Right cardiac atrium (tissue), 5 donors: Measurements from ENCODE around the gene SLC37A2. TPM values are rescaled to one million over a fixed set of nuclear protein-coding genes. Genes with fewer than 3 reads are reported as not detected.

Experiments
- ATAC-seq, 2 donors: fragments of 200-7000 bp; cut with Tn5 transposase; one replicate each; pipeline versions ENCODE4 v1.8.0 to v1.9.1; 2020; ENCODE audit warnings: moderate library complexity in 2 of 2, mild to moderate bottlenecking in 1 of 2
- DNase-seq, 3 donors: peaks; one replicate each; pipeline ENCODE4 v3.0.0-alpha.2; 2020
- H3K27ac ChIP-seq: one replicate; pipeline ENCODE4 v1.5.1; 2013; ENCODE audit warnings: mild to moderate bottlenecking, low read length, control low read depth, moderate library complexity
- H3K27me3 ChIP-seq: one replicate; pipeline ENCODE4 v1.6.1; 2013; ENCODE audit not compliant: control insufficient read depth, insufficient read depth
- H3K4me1 ChIP-seq: one replicate; pipeline ENCODE4 v1.6.1; 2013; ENCODE audit warnings: low read length; ENCODE audit not compliant: control insufficient read depth, insufficient read depth
- H3K4me3 ChIP-seq: one replicate; pipeline ENCODE4 v1.5.1; 2013; ENCODE audit warnings: low read length, control low read depth
- H3K9me3 ChIP-seq: one replicate; pipeline ENCODE4 v1.6.1; 2013; ENCODE audit warnings: low read length; ENCODE audit not compliant: control insufficient read depth
- WGBS: extraction: QIAGEN DNeasy Blood & Tissue Kit; methylation state at CpG from one replicate; pipeline ENCODE4 v1.1.7; 2013; 5-methylcytosine and 5-hydroxymethylcytosine counted together
- intact Hi-C, 4 donors: fragments of 100-400 bp; cut with DNase I; formaldehyde crosslinking; loops; one replicate each; pipeline versions ENCODE4 v1.11.0 to v1.14.0; 2022 to 2023
- polyA plus RNA-seq: library from polyadenylated mRNA; stranded (reverse); fragments of 200-250 nt; gene quantifications from one replicate; pipeline ENCODE4 v1.2.3, GENCODE V29; 2013
- total RNA-seq, 4 donors: library from RNA; stranded (reverse); fragmentation: NEBNext Ultra II Directional; extraction: Animal tissue kit (Norgen Biotek cat#: 25700); gene quantifications; one replicate each; pipeline ENCODE4 v1.2.1, GENCODE V29; 2021
- donor health status: healthy with polysubstance abuse.
- donor health status: DM: no; HTN: yes; CAD: no.
- donor health status: DM: no; HTN: no; CAD: no.
- donor health status: DM: no; HTN: yes; CAD: no; lungs with severe emphysema.
- donor health status: DM: yes; HTN: yes; CAD: no.

Gene SLC37A2
- total and polyA plus RNA-seq, 5 donors = 0.97 to 4.6 (median 4.1) TPM

- intact Hi-C loops = no loop called here
- ATAC-seq (no peak), DNase-seq (no peak)
- Histone ChIP-seq H3K27ac (no peak overlapping the region), H3K27me3 (no peaks in the 10 kb centered on the region), H3K4me3 (no peak overlapping the region), H3K4me1 (no peaks in the 10 kb centered on the region), H3K9me3 (no peaks in the 10 kb centered on the region)
- WGBS = 92% methylated on average over 14 of the region's 14 CpGs
These were observed 15.5 kb downstream of the SLC37A2 start for GRCh38 chr11:125078516-125079140.

GRCh38 chr11:125079151-125079877, 16.2 kb downstream of the SLC37A2 start:
- no peaks in the 10 kb centered on the region for H3K9me3 ChIP-seq
- no peak overlapping the region for H3K4me3 ChIP-seq
- no peaks in the 10 kb centered on the region for H3K4me1 ChIP-seq
- DNase-seq = no peak
- no peak for ATAC-seq
- no peak overlapping the region for H3K27ac ChIP-seq
- intact Hi-C loops = no loop called here
- no peaks in the 10 kb centered on the region for H3K27me3 ChIP-seq
- 77% methylated on average over 18 of the region's 18 CpGs for WGBS

GRCh38 chr11:125079878-125080530, 16.9 kb downstream of the SLC37A2 start:
- Histone ChIP-seq H3K27ac (no peak overlapping the region), H3K4me1 (no peaks in the 10 kb centered on the region), H3K27me3 (no peaks in the 10 kb centered on the region), H3K4me3 (no peak overlapping the region), H3K9me3 (no peaks in the 10 kb centered on the region)
- no peak for DNase-seq
- ATAC-seq = no peak
- intact Hi-C loops = no loop called here
- WGBS = 87% methylated on average over 12 of the region's 12 CpGs

- DNase-seq = no peak
- no peak overlapping the region for H3K27ac ChIP-seq
- H3K27me3 ChIP-seq = no peaks in the 10 kb centered on the region
- intact Hi-C loops = no loop called here
- 88% methylated on average over 12 of the region's 12 CpGs for whole genome bisulfite sequencing
- H3K9me3 ChIP-seq = no peaks in the 10 kb centered on the region
- no peak for ATAC-seq
- no peaks in the 10 kb centered on the region for H3K4me1 ChIP-seq
- no peak overlapping the region for H3K4me3 ChIP-seq
These were observed 17.4 kb downstream of the SLC37A2 start for GRCh38 chr11:125080531-125080911.

GRCh38 chr11:125081098-125081798, 18.1 kb downstream of the SLC37A2 start:
- DNase-seq (no peak), ATAC-seq (no peak)
- WGBS = 77% methylated on average over 14 of the region's 14 CpGs
- H3K27me3 ChIP-seq = no peaks in the 10 kb centered on the region
- H3K4me3 ChIP-seq = no peak overlapping the region
- intact Hi-C loops = no loop called here
- H3K9me3 ChIP-seq = no peaks in the 10 kb centered on the region
- H3K4me1 ChIP-seq = no peaks in the 10 kb centered on the region
- H3K27ac ChIP-seq = no peak overlapping the region

GRCh38 chr11:125082040-125082439, 18.9 kb downstream of the SLC37A2 start:
- 82% methylated on average over 5 of the region's 5 CpGs for WGBS
- Histone ChIP-seq H3K27ac (no peak overlapping the region), H3K9me3 (no peaks in the 10 kb centered on the region), H3K4me3 (no peak overlapping the region), H3K27me3 (no peaks in the 10 kb centered on the region), H3K4me1 (no peaks in the 10 kb centered on the region)
- intact Hi-C loops = no loop called here
- DNase-seq (no peak), ATAC-seq (no peak)

- ATAC-seq (no peak), DNase-seq (no peak)
- Histone ChIP-seq H3K4me1 (no peaks in the 10 kb centered on the region), H3K27me3 (no peaks in the 10 kb centered on the region), H3K27ac (no peak overlapping the region), H3K9me3 (no peaks in the 10 kb centered on the region), H3K4me3 (no peak overlapping the region)
- intact Hi-C loops = no loop called here
- WGBS = 80% methylated on average over 10 of the region's 10 CpGs
These were observed 19.7 kb downstream of the SLC37A2 start for GRCh38 chr11:125082611-125083311.

GRCh38 chr11:125083312-125084056, 20.4 kb downstream of the SLC37A2 start:
- intact Hi-C loops = no loop called here

GRCh38 chr11:125084057-125084416, 20.9 kb downstream of the SLC37A2 start:
- ATAC-seq (no peak), DNase-seq (no peak)
- no peak overlapping the region for H3K4me3 ChIP-seq
- no peaks in the 10 kb centered on the region for H3K9me3 ChIP-seq
- H3K4me1 ChIP-seq = no peaks in the 10 kb centered on the region
- 94% methylated on average over 11 of the region's 11 CpGs for WGBS
- H3K27me3 ChIP-seq = no peaks in the 10 kb centered on the region
- no peak overlapping the region for H3K27ac ChIP-seq
- intact Hi-C loops = no loop called here

More at GRCh38 chr11:125083312-125084056, 20.4 kb downstream of the SLC37A2 start:
- DNase-seq (no peak), ATAC-seq (no peak)
- Histone ChIP-seq H3K9me3 (no peaks in the 10 kb centered on the region), H3K4me3 (no peak overlapping the region), H3K27me3 (no peaks in the 10 kb centered on the region), H3K27ac (no peak overlapping the region), H3K4me1 (no peaks in the 10 kb centered on the region)
- 78% methylated on average over 11 of the region's 11 CpGs for WGBS

- H3K9me3 ChIP-seq = no peaks in the 10 kb centered on the region
- no peak overlapping the region for H3K4me3 ChIP-seq
- H3K27ac ChIP-seq = no peak overlapping the region
- no peaks in the 10 kb centered on the region for H3K27me3 ChIP-seq
- H3K4me1 ChIP-seq = no peaks in the 10 kb centered on the region
- intact Hi-C loops = no loop called here
- ATAC-seq (no peak), DNase-seq (no peak)
- WGBS = 82% methylated on average over 8 of the region's 8 CpGs
These were observed 21.7 kb downstream of the SLC37A2 start for GRCh38 chr11:125084761-125085231.
